ENCODE measurements around the gene CAMTA1.

GRCh38 chr1:7302126-7302525 is 516.9 kb downstream of the CAMTA1 start:
- TF ChIP-seq EP300 (IDR thresholded peaks at IDR 0.05) (no peak), POLR2A (IDR thresholded peaks at IDR 0.05) (no peak)
- TF ChIP-seq, protein P1, sequence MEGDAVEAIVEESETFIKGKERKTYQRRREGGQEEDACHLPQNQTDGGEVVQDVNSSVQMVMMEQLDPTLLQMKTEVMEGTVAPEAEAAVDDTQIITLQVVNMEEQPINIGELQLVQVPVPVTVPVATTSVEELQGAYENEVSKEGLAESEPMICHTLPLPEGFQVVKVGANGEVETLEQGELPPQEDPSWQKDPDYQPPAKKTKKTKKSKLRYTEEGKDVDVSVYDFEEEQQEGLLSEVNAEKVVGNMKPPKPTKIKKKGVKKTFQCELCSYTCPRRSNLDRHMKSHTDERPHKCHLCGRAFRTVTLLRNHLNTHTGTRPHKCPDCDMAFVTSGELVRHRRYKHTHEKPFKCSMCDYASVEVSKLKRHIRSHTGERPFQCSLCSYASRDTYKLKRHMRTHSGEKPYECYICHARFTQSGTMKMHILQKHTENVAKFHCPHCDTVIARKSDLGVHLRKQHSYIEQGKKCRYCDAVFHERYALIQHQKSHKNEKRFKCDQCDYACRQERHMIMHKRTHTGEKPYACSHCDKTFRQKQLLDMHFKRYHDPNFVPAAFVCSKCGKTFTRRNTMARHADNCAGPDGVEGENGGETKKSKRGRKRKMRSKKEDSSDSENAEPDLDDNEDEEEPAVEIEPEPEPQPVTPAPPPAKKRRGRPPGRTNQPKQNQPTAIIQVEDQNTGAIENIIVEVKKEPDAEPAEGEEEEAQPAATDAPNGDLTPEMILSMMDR (IDR thresholded peaks at IDR 0.05): no peak

Data from upper lobe of left lung (tissue), 4 donors.